ENCODE data around the gene NENF.
"Not testable (repeated sequence)": the region's sequence is repeated elsewhere in the genome, so short reads cannot be mapped to it uniquely, and the experiment has no call there.

Gene NENF

GRCh38 chr1:212432661-212433576, at the start of gene NENF:
NENF (plus strand) TSS chr1:212432920; CDS start chr1:212432944, 24 bp downstream.
- peak; percentile 93 for DNase-seq

GRCh38 chr1:212386029-212386428, 46.7 kb upstream of the NENF start:
- no peak for DNase-seq

GRCh38 chr1:212388985-212389716, 43.6 kb upstream of the NENF start:
- DNase-seq: no peak

GRCh38 chr1:212395678-212396437, 36.9 kb upstream of the NENF start:
- not testable (repeated sequence) for DNase-seq

GRCh38 chr1:212396638-212397037, 36.1 kb upstream of the NENF start:
- DNase-seq: no peak

GRCh38 chr1:212397171-212397570, 35.5 kb upstream of the NENF start:
- DNase-seq: no peak

GRCh38 chr1:212401042-212401441, 31.7 kb upstream of the NENF start:
- DNase-seq: no peak

GRCh38 chr1:212401838-212402582, 30.7 kb upstream of the NENF start:
- DNase-seq: no peak

- DNase-seq: no peak
Measured at GRCh38 chr1:212402666-212403321, 29.9 kb upstream of the NENF start.

- no peak for DNase-seq
Measured at GRCh38 chr1:212410231-212410820, 22.4 kb upstream of the NENF start.

- no peak for DNase-seq
Measured at GRCh38 chr1:212412374-212412773, 20.3 kb upstream of the NENF start.

- no peak for DNase-seq
Measured at GRCh38 chr1:212413902-212414327, 18.8 kb upstream of the NENF start.

- peak; percentile 98 for DNase-seq
Measured at GRCh38 chr1:212414328-212415106, 18.2 kb upstream of the NENF start, which contains the start of gene PACC1. PACC1 (minus strand) TSS chr1:212414886; CDS start chr1:212414757, 129 bp downstream.

GRCh38 chr1:212415107-212415841, 17.4 kb upstream of the NENF start:
- DNase-seq: no peak

GRCh38 chr1:212421165-212421564, 11.6 kb upstream of the NENF start:
- no peak for DNase-seq

GRCh38 chr1:212423879-212424278, 8.8 kb upstream of the NENF start:
- no peak for DNase-seq

GRCh38 chr1:212428496-212428895, 4.2 kb upstream of the NENF start:
- no peak for DNase-seq

- no peak for DNase-seq
Measured at GRCh38 chr1:212430416-212430815, 2.3 kb upstream of the NENF start.

- no peak for DNase-seq
Measured at GRCh38 chr1:212430955-212431394, 1.7 kb upstream of the NENF start.

- DNase-seq: no peak
Measured at GRCh38 chr1:212431644-212432043, 1.1 kb upstream of the NENF start.

Data from NCI-H82 (cell line).